ENCODE measurements around the gene POLD2.

POLD2 gene

DNA sequence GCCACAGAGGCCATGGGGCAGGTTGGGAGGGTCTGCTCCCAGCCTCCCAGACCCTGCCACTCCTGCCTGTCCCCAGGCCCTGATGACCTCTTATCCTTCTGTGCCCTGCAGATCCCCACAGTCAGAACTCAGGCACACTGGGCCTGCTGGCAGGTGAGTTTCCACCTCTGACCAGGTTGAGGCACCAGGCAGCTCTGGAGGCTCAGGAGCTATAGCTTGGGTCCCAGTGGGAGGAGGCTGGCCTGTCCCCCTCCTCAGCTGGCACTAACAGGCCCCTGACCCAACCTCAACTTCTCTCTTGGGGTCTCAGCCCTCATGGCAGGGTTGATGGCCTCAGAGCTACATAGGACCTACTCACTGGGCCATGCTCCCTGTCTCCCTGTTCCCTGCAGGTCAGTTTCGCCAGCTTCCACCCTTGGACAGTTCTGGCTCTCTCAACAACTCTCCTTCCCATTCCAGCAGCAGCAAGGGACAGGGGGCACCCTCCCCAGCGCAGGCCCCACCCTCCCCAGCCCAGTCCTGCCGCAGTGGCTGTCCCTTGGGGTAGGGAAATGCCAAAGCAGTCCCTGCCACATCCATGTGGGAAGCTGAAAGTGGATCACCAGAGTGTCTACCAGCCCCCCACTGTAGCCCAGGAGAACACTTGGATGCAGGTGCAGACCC lies 21.9 kb downstream of the POLD2 start:
- no peak for DNase-seq (ENCODE audit: low spot score)

- DNase-seq (ENCODE audit: low spot score): peak; percentile 81
Measured at GRCh38 chr7:44100458-44101302, 22.7 kb downstream of the POLD2 start.

GRCh38 chr7:44099669-44100068 lies 23.7 kb downstream of the POLD2 start:
- no peak for DNase-seq (ENCODE audit: low spot score)

DNA sequence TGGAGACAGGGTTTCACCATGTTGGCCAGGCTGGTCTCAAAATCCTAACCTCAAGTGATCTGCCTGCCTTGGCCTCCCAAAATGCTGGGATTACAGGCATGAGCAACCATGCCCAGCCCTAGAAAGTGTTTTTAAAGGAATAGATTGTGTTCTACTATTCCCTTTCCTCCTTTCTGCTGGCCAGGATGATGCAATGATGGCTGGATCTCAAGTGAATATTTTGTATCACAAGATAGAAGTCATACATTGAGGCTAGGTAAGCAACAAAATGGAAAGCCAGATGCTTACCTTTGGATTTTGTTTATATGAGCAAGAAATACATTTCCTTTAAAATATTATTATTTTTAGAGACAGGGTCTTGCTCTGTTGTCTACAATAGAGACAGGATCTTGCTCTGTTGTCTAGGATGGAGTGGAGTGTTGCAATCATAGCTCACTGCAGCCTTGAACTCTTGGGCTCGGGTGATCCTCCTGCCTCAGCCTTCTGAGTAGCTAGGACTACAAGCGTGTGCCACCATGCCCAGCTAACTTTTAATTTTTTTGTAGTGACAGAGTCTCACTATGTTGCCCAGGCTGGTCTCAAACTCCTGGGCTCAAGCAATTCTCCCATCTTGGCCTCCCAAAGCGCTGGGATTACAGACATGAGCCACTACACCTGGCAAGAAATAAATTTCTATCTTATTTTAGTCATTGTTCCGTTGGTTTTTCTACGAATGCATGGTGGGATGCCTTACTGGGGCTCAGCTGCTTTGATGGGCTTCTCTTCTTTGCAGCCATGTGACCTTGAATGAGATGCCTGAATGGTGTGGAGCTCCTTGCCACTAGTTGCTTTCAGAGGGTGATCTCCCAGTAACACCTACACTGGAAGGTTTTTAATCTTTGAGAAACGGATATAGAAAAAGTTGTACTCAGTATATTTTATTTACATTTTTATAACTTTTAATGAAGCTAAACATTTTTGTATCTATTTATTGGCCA lies 25.0 kb downstream of the POLD2 start:
- DNase-seq (ENCODE audit: low spot score): no peak

DNA sequence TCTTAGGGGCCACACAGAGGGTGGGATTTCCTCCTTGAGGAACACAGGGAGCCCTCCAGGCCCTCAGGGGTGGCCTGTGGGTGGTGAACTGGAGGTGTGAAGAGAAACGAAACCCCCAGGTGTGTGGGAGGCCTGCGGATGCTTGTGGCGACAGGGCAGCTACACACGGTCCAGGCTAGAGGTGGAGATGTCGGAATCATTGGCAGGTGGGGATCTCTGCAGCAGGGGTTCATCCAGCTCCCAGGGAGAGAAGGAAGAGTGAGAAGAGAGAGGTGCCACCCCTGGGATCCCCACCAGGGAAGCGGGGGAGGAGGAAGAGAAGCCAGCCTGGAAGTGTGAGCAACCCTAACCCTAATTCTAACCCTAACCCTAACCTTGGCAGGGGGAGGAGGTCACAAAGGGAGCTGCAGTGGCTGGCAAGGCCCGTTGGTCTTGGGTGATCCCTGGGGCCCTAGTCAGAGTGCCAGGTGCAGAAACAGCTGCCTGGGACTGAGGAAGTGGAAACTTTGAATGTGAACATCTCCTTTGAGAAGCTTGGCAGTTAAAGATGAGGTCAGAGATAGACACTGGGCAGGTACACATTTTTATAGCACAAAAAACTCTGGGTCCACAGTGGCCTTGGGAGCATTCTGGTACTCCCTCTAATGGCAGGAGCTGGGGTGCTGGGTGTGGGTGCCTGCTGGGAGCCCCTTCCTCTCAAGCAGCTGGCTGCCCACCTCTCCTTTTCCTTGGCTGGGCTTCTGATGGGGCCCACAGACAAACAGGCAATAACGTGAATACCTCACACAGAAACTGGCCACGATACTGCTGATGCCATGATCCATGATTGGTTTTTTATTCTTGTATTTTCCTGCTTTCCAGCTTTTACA lies 26.1 kb downstream of the POLD2 start:
- no peak for DNase-seq (ENCODE audit: low spot score)

- DNase-seq (ENCODE audit: low spot score): no peak
Measured at GRCh38 chr7:44096326-44096881, 26.9 kb downstream of the POLD2 start.

DNA sequence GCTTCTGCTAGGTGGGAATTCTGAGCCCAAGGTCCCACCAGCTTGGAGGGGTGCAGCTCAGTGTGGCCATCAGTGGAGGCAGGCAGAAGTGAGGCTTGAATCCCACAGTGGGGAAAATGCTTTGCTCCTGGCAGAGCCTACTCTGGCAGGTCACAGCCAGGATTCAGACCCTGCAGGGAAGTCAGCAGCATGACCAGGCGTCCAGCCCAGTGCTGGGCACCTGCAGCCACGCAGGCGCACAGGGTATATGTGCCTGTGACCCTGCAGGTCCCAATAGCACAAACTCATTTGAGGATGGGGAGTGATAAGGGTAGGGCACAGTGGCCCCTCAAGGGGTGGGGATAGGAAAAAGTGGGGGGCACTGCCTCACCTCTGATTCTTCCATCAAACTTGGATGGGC lies 27.6 kb downstream of the POLD2 start:
- DNase-seq (ENCODE audit: low spot score): no peak

GRCh38 chr7:44094883-44095592 lies 28.3 kb downstream of the POLD2 start:
- DNase-seq (ENCODE audit: low spot score): no peak

GRCh38 chr7:44094365-44094764 lies 29.0 kb downstream of the POLD2 start:
- DNase-seq (ENCODE audit: low spot score): no peak

- DNase-seq (ENCODE audit: low spot score): no peak
Measured at GRCh38 chr7:44093102-44093641, 30.2 kb downstream of the POLD2 start.

GRCh38 chr7:44087911-44088838 lies 35.2 kb downstream of the POLD2 start:
- peak; percentile 62 for DNase-seq (ENCODE audit: low spot score)

- no peak for DNase-seq (ENCODE audit: low spot score)
Measured at GRCh38 chr7:44086627-44087026, 36.7 kb downstream of the POLD2 start.

- no peak for DNase-seq (ENCODE audit: low spot score)
Measured at GRCh38 chr7:44085546-44085945, 37.8 kb downstream of the POLD2 start.

DNA sequence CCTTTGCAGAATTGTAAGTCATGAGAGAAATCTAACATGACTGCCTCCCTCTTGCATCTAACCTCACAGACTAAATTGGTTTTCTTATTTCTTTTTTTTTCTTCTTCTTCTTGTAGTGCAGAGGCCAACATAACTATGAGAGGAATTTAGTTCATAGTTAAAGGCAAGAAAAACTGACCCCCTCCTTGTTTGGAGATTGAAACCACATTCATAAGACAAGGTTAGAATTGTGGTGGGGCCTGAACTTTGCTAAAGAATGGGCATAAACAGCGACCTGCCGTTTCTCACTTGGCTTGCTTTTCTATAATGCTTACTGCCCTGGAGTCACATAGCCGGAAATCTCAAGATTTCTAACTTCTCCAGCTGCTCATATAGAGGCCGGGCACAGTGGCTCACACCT lies 38.6 kb downstream of the POLD2 start:
- DNase-seq (ENCODE audit: low spot score): no peak

- DNase-seq (ENCODE audit: low spot score): no peak
Measured at GRCh38 chr7:44083796-44084195, 39.6 kb downstream of the POLD2 start.

GRCh38 chr7:44082541-44083207 lies 40.7 kb downstream of the POLD2 start:
- DNase-seq (ENCODE audit: low spot score): peak; percentile 100

GRCh38 chr7:44081266-44081748 lies 42.0 kb downstream of the POLD2 start:
- DNase-seq (ENCODE audit: low spot score): no peak

DNA sequence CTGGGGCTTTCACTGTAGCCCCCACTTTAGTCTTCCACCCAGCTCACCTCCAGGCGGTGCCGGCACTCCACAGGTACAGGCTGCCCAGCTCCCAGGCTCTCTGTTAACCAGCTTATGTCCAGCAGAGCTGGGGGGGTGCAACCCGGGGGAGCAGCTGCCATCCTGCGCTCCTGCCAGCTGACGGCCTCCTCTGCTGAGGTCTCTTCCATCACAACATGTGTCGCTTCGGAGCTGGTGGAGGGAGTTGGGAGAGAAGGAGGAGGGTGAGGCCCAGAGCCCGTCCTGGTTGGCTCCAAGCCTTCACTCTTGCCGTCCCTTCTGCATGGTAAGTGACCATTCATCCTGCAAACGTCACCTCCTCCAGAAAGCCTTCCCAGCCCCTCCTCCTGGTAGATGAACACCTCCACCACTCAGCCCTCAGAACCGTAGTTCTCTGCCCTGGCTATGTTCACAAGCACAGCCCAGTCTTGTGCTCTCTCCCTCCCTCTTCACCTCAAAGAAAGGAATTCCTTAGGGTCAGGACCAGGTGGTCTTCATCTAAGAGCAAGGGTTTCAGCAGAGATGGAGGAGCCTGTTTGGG lies 42.6 kb downstream of the POLD2 start:
- no peak for DNase-seq (ENCODE audit: low spot score)
